COR-L47 (cell line): Measurements from ENCODE around the gene FBXO31.
"Not testable (repeated sequence)": the region's sequence is repeated elsewhere in the genome, so short reads cannot be mapped to it uniquely, and the experiment has no call there.

ENCODE experiments used
- DNase-seq: peaks from one replicate; lab custom pipeline; 2025; lab: John Stamatoyannopoulos, UW

The FBXO31 gene

DNA sequence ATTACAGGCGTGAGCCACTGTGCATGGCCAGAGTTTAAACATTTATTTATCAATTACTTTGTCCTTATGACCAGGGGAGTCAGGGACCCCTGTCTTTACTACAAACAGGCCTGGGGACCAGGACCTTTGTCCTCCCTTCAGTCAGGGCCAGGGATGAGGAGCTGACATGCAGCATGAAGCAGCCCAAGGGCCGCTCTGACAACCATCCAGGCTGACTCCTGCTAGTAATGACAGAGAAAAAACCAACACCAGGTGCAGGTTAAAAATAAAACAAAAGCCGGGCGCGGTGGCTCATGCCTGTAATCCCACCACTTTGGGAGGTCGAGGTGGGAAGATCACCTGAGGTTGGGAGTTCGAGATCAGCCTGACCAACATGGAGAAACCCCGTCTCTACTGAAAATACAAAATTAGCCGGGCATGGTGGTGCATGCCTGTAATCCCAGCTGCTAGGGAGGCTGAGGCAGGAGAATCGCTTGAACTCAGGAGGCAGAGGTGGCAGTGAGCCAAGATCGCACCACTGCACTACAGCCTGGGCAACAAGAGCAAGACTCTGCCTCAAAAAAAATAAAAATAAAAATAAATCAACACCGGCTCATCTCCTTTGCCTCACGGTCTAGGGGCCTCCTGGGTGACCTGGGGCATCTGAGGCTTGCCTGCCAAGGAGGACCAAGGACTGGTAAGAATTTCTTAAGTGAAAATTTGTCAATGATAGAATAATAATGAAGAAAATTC is 20.6 kb downstream of the FBXO31 start:
- not testable (repeated sequence) for DNase-seq

DNA sequence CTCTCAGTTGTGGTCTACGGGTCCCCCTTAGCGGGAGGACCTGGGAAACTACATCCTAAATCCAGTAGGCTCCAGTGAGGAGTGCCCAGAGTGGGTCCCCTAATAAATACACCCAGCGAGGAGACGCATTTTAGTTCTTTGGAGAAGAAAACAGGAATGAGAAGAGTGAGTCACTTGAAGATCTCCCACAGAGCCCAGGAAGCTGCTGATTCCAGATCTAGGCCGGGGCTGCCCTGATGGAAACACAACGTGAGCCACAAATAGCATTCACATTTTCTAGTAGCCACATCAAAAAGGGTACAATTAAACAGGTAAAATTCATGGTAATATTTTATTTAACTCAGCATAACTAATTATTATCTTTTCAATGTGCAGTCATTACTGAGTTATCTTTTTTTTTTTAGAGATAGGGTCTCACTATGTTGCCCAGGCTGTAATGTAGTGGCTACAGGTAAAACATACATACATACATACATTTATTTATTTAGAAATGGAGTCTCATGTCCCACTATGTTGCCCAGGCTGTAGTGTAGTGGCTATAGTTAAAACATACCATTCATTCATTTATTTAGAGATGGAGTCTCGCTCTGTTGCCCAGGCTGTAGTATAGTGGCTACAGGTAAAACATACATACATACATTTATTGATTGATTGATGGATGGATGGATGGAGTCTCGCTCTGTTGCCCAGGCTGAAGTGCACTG is 21.5 kb downstream of the FBXO31 start:
- DNase-seq, result no peak

DNA sequence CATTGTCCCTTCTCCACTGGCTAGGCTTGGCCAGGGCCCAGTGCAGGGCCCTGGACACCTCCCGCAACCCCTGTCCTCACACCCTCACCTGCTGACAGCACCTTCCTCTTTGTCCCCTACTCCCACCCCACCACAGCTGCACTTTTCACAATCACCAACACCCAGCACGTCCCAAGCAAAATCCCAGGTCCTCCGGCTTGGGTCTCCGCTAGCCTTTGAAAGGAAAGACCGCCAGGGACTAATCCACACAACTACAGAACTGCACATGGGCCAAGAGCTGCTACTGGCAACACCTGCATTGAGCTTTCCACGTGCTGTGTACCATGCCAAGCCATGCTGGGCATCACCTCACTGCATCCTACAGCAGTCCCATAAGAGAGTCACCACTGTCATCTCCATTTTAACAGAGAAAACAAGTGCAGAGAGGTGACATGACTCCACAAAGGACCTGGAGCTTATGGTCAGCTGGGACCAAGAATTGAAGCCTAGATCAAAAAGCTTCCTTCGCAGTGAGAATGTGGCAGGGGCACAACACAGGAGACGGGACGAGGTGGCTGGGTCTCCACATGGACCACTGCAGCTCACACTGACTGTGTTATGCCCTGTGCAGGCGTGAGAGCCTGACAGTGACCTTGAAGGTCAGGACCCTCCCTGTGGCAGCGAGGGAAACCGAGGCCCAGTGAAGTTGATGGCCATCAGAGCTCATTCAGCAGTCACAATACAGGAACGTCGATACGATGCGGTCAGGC is 22.5 kb downstream of the FBXO31 start:
- no peak for DNase-seq

DNA sequence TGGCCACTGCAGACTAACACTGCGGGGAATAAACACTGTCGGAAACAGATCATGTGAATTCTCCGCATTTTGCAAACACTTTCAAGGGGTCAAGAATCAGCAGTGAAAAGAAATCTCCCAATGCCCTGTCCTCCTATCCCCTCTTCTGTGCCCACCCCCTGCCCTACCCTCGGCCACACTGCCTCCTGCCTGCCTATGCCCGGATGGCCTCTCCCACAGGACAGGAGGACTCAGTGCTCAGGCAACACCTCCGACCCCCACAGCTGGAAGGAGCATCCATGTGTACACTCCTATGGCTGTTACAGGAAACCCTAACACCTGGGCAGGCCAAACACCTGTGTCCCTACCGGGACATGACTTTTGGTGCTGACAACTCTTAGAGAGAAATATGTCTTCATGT is 24.5 kb downstream of the FBXO31 start:
- DNase-seq, result no peak

- DNase-seq, result no peak
These were observed 24.9 kb downstream of the FBXO31 start for GRCh38 chr16:87358696-87359095.

DNA sequence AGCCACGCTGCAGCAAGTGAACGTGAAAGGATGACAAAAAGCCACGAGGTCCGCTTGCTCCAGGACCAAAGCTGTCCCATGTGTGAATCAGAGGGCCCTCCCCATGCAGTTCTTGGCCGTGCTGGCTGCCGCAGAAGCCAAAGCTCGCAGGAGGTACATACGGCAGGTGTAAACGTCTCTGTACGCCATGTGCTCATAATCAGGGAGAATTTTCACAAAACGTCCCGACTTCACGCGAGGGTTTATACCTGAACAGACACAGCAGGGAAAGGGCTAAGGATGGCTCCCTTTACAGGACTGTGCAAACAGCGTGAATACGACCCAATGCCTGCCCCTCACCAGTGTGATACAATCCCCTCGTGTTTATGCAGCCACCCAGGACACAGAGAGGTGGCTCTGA is 25.3 kb downstream of the FBXO31 start:
- no peak for DNase-seq

GRCh38 chr16:87356491-87356853 is 27.1 kb downstream of the FBXO31 start:
- DNase-seq, result no peak

- DNase-seq, result no peak
These were observed 30.0 kb downstream of the FBXO31 start for GRCh38 chr16:87353613-87354012.

GRCh38 chr16:87352818-87353217 is 30.8 kb downstream of the FBXO31 start:
- no peak for DNase-seq

- DNase-seq, result no peak
These were observed 32.3 kb downstream of the FBXO31 start for GRCh38 chr16:87351320-87351698.

GRCh38 chr16:87350681-87351319 is 32.8 kb downstream of the FBXO31 start:
- DNase-seq, result no peak

- no peak for DNase-seq
These were observed 33.5 kb downstream of the FBXO31 start for GRCh38 chr16:87350031-87350430.

GRCh38 chr16:87348616-87349157 is 34.9 kb downstream of the FBXO31 start:
- DNase-seq, result no peak

- no peak for DNase-seq
These were observed 35.5 kb downstream of the FBXO31 start for GRCh38 chr16:87347932-87348615.

GRCh38 chr16:87346517-87347060 is 37.0 kb downstream of the FBXO31 start:
- DNase-seq, result no peak

DNA sequence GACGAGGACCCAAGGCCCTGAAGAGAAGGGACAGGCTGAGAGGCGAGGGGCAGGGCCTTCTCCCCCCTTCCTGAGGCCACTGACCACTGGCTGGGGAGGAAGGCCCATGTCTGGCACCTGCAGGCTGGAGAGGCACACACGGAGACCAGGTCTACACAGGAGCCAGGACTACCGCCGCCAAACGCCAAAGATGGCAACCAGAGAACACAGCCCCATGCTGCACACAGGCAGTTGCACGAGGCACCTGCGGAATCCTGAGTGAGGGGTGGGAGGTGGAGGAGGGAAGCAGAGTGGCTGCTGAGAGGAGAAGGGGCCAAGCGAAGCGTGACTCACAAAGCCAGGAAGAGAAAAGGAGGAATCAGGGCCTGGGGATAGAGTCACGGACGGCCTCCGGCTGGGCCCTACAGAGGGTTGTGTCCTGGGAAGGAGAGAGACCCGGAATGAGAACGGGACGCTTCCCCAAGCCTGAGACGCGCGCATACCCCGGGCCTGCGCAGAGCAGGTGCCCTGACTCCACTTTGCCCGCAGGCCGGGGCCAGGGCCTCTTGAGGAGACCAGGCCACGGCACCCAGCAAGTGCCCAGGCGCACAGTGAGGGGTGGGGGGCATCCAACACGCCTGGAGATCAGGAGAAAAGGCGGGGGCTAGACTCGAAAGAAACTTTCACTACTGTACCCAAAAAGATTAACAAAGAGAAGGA is 37.7 kb downstream of the FBXO31 start:
- DNase-seq, result no peak

GRCh38 chr16:87344931-87345631 is 38.5 kb downstream of the FBXO31 start:
- no peak for DNase-seq

DNA sequence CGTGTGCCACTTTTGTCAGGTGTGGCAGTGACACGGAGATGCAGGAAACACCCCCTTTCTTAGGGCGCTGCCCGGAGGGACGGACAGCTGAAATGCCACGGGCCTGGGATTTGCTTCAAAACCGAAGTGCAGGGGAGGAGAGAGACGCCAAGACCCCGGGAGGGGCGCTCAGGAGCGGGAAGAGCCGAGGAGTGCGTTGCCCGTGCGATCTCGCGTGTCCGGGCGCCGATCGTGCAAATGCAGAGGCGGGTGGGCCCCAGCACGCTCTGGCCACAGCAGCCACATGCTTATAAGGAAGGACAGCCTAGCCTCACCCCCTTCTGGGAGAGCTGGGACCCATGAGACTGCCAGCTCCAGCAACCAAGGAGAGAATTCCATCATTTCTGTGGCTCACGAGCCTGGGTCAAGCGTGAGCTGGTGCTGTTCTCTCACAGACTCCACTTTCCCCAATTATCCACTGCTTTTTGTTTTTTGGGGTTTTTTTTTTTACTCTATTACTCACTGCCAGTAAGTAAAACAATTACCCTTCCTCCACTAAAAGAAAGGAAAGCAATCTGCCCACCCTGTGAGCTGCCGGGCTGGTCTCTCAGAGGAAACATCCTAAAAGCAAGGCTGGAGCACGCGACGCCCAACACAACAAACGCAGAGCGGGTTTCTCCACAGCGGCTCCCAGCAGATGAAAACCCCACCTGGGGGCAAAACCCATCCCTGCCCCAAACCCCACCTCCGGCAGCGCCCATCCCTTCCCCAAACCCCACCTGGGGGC is 39.2 kb downstream of the FBXO31 start:
- DNase-seq, result no peak

DNA sequence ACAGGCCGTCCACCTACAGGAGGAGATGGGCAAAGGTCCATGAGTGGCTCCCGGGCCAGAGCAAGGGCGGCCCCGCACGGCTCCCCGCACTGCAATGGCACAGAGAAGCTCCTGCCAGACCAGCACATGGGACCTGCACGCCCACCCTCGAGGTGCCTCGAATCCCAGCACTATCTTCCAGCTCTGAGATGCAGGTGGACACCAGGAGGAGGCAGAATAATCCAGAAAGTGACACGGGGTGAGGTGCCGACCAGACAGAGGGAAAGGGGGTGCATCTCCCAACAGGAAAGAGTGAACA is 39.9 kb downstream of the FBXO31 start:
- DNase-seq, result no peak
